ENCODE data around the gene PTGR1.

The PTGR1 gene

DNA sequence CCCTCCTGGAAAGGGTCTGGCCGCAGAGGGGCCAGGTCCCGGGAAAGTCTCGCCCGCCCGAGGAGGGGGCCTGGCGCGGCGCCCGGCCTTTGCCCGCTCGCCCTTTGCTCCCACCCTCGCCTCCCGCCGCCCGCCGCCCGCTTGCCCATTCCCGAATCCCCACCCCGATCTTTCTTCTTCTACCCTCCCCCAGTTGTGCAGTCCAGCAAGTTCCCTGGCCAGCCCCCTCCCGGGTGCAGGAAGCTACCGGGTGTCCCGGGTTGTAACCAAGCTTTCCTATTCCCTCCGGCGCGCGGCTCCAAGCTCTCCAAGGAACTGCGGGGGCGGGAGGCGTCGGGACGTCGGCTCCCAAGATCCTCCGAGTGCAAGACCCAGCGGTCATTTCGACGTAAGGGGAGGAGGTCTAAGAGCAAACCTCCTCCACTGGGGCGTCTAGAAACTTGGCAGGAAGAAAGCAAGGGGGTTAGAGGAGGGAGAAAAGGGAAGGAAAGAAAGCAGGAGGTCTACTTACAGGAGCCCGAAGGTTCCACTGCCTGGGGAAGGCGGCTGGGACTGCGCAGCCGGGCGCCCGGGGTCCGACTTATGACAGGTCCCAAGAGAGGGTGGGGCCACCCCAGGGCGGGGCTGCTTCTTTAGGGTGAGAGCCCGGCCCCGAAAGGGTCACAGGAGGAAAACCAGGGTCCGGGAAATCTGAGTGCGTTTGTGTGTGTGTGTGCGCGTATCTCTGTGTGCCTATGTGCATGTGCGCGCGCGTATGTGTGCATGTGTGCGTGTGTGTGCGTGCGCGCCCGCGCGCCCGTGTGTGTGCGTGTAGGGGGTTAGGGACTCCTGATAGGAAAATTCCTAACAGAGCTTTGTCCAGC is at the start of gene PTGR1:
Gene PTGR1, minus strand, starts transcription at position 556 of the 863 bp plus-strand sequence. CDS start 2,225 bp downstream, outside the sequence.
- Histone ChIP-seq H3K36me3 (peaks cover 0 to 9% (median 0%) of the 10 kb centered on the region in 11 experiments; a peak in 2 of 22 replicates), H3K4me1 (peaks cover 0 to 18% (median 10%) of the 10 kb centered on the region in 10 experiments; a peak in 12 of 20 replicates), H3K9ac (peak within 1 kb of the TSS in 3 of 11 experiments; percentile 3 to 56 (median 54); a peak in 2 of 22 replicates), H4K20me1 (no peaks in the 10 kb centered on the region), H3K27ac (no peak within 1 kb of the TSS), H3K4me2 (peak within 1 kb of the TSS; percentile 62 to 97 (median 78)), H3K27me3 (peaks cover 41 to 54% (median 49%) of the 10 kb centered on the region in 11 experiments), H3K4me3 (peak within 1 kb of the TSS; percentile 38 to 66 (median 52)), H3K9me3 (replicated peaks in 1 of 11) (peaks cover 18 to 47% (median 45%) of the 10 kb centered on the region in 11 experiments)
- no peak for TF ChIP-seq Cebpa-rat (IDR thresholded peaks at IDR 0.05)

DNA sequence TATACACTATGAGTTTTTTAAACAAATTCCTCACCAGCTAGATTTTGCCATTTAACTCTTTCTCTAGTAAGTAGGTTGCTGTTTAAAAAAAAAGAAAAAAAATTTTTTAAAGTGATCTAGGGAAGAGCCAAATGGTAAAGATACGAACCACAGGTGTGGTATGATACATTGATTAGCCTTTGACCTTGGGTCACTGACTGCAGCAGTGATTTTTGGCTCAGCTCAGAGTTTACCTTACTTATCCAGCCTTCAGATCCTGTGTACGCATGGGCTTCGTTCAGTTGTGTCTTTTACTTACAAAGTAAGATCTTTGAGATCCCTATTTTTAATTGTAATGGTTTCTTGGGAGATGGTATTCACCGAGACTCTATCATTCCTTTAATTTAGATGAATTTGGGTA is 49.6 kb upstream of the PTGR1 start:
- H3K9ac ChIP-seq: no peak overlapping the region
- no peaks in the 10 kb centered on the region for H3K9me3 ChIP-seq (replicated peaks in 1 of 11)
- peaks cover 74 to 100% (median 91%) of the 10 kb centered on the region in 11 experiments for H3K36me3 ChIP-seq
- H3K4me1 ChIP-seq: peaks cover 0 to 28% (median 0%) of the 10 kb centered on the region in 10 experiments; a peak in 4 of 20 replicates
- no peaks in the 10 kb centered on the region for H3K27me3 ChIP-seq
- H4K20me1 ChIP-seq: peaks cover 0 to 28% (median 10%) of the 10 kb centered on the region in 11 experiments; a peak in 8 of 22 replicates
- no peak for TF ChIP-seq Cebpa-rat (IDR thresholded peaks at IDR 0.05)
- H3K4me3 ChIP-seq: no peak overlapping the region
- peak overlapping the region in 1 of 11 experiments; percentile 73; a peak in 1 of 22 replicates for H3K27ac ChIP-seq
- H3K4me2 ChIP-seq: 0 out of 22 replicates have a peak overlapping the region, but pooled peaks of 1 of the 11 experiments have one; percentile 42

DNA sequence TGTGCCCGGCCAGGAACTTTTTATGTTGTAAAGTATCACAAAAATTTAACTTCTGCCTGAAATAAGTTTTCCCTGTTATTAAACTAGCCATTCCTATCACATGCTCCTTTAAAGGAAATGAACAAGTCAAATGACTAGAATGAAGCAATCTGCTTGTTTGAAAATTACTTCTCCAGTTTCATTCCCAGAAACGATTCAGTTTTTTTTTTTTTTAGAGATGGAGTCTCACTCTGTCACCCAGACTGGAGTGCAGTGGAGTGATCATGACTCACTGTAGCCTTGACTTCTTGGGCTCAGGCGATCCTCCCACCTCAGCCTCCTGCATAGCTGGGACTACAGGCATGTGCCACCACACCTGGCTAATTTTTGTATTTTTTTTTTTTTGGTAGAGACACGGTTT is 48.6 kb upstream of the PTGR1 start:
- Histone ChIP-seq H3K4me2 (peak overlapping the region in 2 of 11 experiments; percentile 42 to 53; a peak in 4 of 22 replicates), H3K4me1 (peaks cover 0 to 28% (median 0%) of the 10 kb centered on the region in 10 experiments; a peak in 4 of 20 replicates), H3K36me3 (peaks cover 77 to 100% (median 90%) of the 10 kb centered on the region in 11 experiments), H3K4me3 (no peak overlapping the region), H3K9ac (peak overlapping the region in 1 of 11 experiments; percentile 66; a peak in 1 of 22 replicates), H3K9me3 (replicated peaks in 1 of 11) (no peaks in the 10 kb centered on the region), H3K27ac (peak overlapping the region in 3 of 11 experiments; percentile 11 to 73 (median 72); a peak in 5 of 22 replicates), H4K20me1 (peaks cover 0 to 35% (median 10%) of the 10 kb centered on the region in 11 experiments; a peak in 9 of 22 replicates), H3K27me3 (no peaks in the 10 kb centered on the region)
- TF ChIP-seq Cebpa-rat (IDR thresholded peaks at IDR 0.05): no peak

DNA sequence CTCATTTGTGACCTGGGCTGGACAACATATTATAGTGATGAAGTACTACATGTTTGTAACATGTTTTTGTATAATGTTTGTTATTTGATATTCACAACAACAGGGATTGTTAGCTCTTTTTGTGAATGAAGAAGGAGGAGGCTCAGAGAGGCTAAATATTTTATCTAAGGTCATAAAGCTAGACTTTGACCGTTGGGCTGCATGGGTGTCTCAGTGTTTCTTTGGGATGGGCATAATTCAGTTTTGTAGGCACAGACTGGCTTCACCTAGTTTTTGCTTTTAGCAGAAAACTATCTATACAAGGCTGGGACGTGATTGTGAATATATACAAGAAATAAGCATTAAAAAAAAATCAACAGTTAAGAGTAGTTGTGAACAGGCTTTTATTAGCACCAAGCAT is 47.0 kb upstream of the PTGR1 start:
- Histone ChIP-seq H4K20me1 (peaks cover 0 to 41% (median 10%) of the 10 kb centered on the region in 11 experiments; a peak in 9 of 22 replicates), H3K36me3 (peaks cover 74 to 90% (median 83%) of the 10 kb centered on the region in 11 experiments), H3K27ac (no peak overlapping the region; a peak in 1 of 22 replicates), H3K9me3 (replicated peaks in 1 of 11) (no peaks in the 10 kb centered on the region), H3K4me3 (no peak overlapping the region), H3K4me1 (peaks cover 0 to 28% (median 0%) of the 10 kb centered on the region in 10 experiments; a peak in 4 of 20 replicates), H3K4me2 (no peak overlapping the region), H3K9ac (no peak overlapping the region), H3K27me3 (no peaks in the 10 kb centered on the region)
- TF ChIP-seq Cebpa-rat (IDR thresholded peaks at IDR 0.05): no peak

DNA sequence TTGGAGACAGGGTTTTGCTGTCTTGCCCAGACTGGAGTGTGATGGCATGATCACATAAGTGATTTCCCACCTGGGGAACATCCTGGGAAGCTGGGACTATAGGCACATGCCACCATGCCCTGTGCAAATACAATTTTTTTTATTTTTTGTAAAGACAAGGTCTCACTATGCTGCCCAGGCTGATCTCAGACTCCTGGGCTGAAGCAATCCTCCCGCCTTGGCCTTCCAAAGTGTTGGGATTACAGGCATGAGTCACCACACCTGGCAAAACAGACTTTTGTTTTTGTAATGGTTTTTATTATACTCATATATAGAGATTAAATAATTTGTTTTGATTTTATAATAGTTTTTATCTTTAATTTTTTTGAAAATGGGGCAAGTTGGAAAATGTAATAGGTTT is 46.4 kb upstream of the PTGR1 start:
- Histone ChIP-seq H3K27ac (no peak overlapping the region), H3K4me1 (peaks cover 0 to 28% (median 0%) of the 10 kb centered on the region in 10 experiments; a peak in 4 of 20 replicates), H3K36me3 (peaks cover 69 to 84% (median 77%) of the 10 kb centered on the region in 11 experiments), H3K9me3 (replicated peaks in 1 of 11) (no peaks in the 10 kb centered on the region; a peak in 3 of 22 replicates), H4K20me1 (peaks cover 0 to 41% (median 10%) of the 10 kb centered on the region in 11 experiments; a peak in 9 of 22 replicates), H3K4me3 (no peak overlapping the region), H3K27me3 (no peaks in the 10 kb centered on the region), H3K9ac (no peak overlapping the region), H3K4me2 (no peak overlapping the region)
- TF ChIP-seq Cebpa-rat (IDR thresholded peaks at IDR 0.05): no peak

DNA sequence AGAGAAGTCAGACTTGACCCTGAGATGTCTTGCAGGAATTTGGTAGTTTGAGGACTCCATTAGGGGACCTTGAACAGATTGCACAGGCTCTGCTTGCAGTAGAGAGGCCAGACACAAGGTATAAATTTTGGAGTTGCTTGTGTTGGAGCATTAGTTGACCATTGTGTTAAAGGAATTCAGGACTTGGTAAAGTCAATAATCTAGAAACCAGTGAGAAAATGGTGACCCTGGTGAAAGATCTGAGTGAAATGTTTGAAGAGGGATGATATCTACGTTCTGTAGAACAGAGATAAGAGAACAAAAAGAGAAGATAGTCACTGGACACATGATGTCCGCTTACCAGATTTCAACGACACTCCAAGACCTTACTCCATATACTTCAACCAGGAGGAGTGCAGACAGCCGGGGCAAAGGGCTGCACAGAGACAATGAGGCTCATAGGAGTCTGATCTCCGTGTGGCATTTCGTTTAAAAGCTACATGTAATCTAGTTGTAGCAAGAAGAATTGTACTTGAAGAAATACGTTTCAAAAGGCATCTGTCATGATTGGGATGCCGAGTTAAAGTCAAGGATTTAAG is 44.8 kb upstream of the PTGR1 start:
- Histone ChIP-seq H4K20me1 (peaks cover 0 to 43% (median 12%) of the 10 kb centered on the region in 11 experiments; a peak in 10 of 22 replicates), H3K27me3 (no peaks in the 10 kb centered on the region), H3K36me3 (peaks cover 55 to 72% (median 65%) of the 10 kb centered on the region in 11 experiments), H3K9ac (no peak overlapping the region), H3K4me3 (no peak overlapping the region), H3K27ac (no peak overlapping the region), H3K4me2 (no peak overlapping the region), H3K4me1 (peaks cover 0 to 28% (median 0%) of the 10 kb centered on the region in 10 experiments; a peak in 4 of 20 replicates), H3K9me3 (replicated peaks in 1 of 11) (peaks cover 0 to 6% (median 6%) of the 10 kb centered on the region in 11 experiments; a peak in 17 of 22 replicates)
- TF ChIP-seq Cebpa-rat (IDR thresholded peaks at IDR 0.05): no peak

DNA sequence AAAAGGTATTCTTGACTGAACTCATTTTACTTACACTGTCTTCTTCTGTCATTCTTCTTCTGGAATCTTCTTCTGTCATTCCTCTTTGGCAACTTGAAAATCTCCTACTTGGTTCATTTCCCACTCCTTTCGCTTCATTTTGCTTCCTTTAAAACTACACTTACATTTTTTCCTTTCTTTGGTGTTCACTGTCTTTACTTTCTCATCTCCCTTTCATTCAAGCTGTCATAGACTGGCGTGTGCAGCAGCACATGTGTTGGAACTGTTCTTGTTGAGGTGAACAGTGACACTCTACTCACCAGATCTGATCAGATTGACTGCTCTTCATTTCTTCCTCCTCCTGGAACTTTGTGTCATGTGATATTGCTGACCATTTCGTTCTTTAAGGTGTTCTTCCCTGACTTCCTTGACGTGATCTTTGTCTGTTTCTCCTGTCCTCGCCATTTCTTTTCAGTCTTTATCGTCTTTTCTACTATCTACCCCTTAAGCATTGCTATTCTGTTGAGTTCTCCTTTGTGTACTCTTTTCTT is 38.0 kb upstream of the PTGR1 start:
- TF ChIP-seq Cebpa-rat (IDR thresholded peaks at IDR 0.05): no peak
- Histone ChIP-seq H3K4me2 (no peak overlapping the region), H3K36me3 (peaks cover 0 to 56% (median 29%) of the 10 kb centered on the region in 11 experiments; a peak in 14 of 22 replicates), H3K27ac (no peak overlapping the region), H3K9me3 (replicated peaks in 1 of 11) (peaks cover 0 to 32% (median 17%) of the 10 kb centered on the region in 11 experiments; a peak in 18 of 22 replicates), H3K4me3 (no peak overlapping the region), H4K20me1 (peaks cover 0 to 70% (median 60%) of the 10 kb centered on the region in 11 experiments; a peak in 17 of 22 replicates), H3K27me3 (no peaks in the 10 kb centered on the region), H3K9ac (no peak overlapping the region), H3K4me1 (peaks cover 7 to 37% (median 15%) of the 10 kb centered on the region in 10 experiments)

DNA sequence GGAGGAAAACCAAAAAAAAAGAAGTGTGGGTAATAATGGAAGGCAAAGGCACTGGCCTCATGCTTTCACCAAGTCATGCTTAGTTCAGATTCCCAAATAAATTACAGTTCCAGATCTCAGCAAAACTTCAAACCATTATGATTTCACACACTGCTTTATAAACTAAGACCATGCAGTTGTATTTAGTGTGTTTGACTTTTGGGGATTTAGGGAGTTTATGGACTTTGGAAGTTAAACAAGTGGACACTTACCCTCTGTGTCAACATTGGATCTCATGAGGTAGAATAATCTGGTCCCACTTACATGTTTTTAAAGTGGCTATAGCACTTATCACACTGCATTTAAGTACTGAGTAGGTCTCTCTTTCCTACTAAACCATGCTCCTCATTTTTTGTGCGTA is 35.4 kb upstream of the PTGR1 start:
- Histone ChIP-seq H3K27ac (no peak overlapping the region), H3K36me3 (peaks cover 0 to 56% (median 28%) of the 10 kb centered on the region in 11 experiments; a peak in 14 of 22 replicates), H3K9me3 (replicated peaks in 1 of 11) (peaks cover 0 to 32% (median 17%) of the 10 kb centered on the region in 11 experiments; a peak in 18 of 22 replicates), H3K27me3 (no peaks in the 10 kb centered on the region), H3K4me2 (peak overlapping the region in 1 of 11 experiments; percentile 60; a peak in 3 of 22 replicates), H3K4me3 (no peak overlapping the region), H3K9ac (no peak overlapping the region), H4K20me1 (peaks cover 0 to 81% (median 62%) of the 10 kb centered on the region in 11 experiments; a peak in 17 of 22 replicates), H3K4me1 (peaks cover 18 to 46% (median 25%) of the 10 kb centered on the region in 10 experiments)
- no peak for TF ChIP-seq Cebpa-rat (IDR thresholded peaks at IDR 0.05)
